Head of caudate nucleus (tissue), 42 donors: ENCODE data around the gene ACSM2B.
"Not testable (repeated sequence)": the region's sequence is repeated elsewhere in the genome, so short reads cannot be mapped to it uniquely, and the experiment has no call there.

ENCODE experiments used
- DNase-seq, 42 donors: peaks; one replicate each; pipeline versions ENCODE4 v3.0.0 to v3.0.0-alpha.2; 2020 to 2021; ENCODE audit warnings: mixed read lengths in 7 of 42
- intact Hi-C: fragments of 100-400 bp; cut with DNase I; formaldehyde crosslinking; loops from one replicate; pipeline ENCODE4 v1.15.0; 2022

The ACSM2B gene

DNA sequence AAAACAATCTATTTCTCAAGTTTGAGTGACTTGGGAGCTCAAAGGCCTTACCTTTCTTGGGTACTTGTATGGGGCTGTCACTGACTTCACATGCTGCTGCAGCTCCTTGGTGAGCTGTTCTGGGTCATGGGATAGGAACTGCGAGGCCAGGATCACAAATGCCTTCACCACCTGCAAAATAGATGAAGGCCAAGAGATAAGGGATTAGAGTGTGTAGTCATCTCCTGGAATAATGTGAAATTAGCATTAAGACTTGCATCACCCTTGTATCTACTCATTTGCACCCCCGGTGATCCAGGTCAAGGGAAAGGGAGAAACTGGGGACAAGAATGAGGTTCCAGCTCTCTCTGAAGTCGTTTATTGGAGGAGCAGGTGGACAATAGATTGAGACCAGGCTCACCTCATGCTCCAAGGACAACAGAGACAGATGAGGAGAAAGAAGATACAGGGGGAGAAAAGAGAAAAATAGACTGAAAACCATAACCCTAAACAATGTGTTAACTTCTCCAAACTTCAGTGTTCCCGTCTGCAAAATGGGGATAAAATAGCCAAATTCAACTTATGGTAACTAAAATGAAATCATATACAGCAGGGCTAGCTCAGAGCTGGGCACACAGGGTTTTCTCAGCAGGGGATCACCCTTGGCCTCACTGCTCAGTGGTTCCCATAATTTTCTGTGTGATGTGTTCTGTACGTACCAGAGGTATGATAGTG lies 35.4 kb downstream of the ACSM2B start:
- DNase-seq, intact Hi-C loops: not testable (repeated sequence)

DNA sequence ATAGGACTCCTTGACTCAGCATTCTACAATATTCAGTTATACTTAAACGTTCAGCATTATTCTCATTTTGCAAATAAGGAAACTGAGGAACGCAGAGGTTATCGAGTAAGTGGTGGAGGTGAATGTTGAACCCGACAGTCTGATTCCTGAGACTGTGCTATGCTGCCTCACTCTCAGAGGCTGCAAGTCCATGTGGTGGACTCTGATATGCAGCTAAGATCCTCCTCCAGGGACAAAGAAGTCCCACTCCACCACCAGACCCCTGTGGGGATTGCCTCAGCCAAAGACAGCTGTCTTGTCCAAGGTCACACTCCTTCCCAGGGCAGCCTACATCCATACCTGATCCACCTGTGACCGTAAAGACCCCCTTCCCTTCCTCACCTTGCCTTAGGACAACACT lies 37.5 kb downstream of the ACSM2B start:
- intact Hi-C loops: no loop called here
- no peak for DNase-seq

DNA sequence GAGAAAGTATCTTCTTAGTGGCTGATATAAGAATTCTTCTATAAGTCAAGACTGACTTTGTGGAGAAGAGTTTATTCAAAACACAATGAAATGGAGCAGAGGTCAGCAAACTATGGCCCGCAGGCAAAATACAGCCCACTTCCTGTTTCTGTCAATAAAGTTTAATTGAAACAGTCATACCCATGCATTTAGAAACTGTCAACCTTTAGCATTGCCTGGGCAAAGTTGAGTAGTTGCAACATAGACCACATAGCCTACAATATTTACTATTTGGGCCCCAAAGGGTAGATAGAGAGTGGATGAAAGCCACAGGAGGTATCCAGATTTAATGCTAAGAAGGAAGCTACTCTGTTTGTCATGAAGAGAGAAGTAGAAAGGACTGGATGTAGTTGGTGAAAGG lies 38.0 kb downstream of the ACSM2B start:
- intact Hi-C loops: no loop called here

DNA sequence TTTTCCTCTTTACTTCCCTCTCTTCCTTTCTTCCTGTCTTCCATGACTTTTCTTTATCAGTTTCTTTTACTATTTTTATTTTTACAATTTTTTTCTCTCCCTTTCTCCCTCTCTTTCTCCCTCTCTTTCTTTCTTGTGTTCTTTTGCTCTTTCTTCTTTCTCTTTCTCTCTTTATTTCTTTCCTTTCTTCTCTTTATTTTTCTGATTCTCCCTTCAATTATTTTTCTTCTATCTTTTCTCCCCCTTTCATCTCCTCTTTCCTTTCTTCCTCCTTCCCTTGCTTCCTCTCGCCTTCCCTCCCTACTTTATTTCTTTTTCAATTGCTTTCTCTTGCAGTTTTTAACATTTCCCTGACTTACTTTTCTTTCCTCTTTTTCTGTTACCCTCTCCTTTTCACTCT lies 39.5 kb downstream of the ACSM2B start:
- intact Hi-C loops, DNase-seq: not testable (repeated sequence)

More for the DNA sequence above, 38.0 kb downstream of the ACSM2B start:
- no peak for DNase-seq

DNA sequence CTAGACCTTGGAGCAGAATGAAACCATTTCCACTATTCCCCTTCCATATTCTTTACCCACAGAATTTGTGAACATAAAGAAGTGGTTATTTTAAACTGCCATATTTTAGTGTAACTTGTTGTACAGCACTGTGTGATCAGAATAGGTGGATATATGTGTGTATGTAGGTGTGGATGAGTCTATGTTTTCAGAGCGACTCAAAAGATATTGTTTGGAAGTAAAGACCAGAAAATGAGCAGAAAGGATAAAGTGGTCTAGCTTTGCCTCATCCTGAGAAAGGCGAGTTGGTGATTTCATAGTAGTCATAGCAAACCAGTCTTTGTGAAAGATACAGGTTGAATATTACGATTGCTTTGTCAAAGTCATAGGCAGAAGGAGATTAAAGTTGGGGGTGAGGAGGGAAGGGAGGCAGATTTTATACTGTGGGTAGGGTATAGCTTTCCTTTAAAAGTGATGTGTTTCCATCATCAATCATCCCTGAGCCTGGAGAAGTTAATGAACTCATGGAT lies 43.8 kb downstream of the ACSM2B start:
- intact Hi-C loops, DNase-seq: not testable (repeated sequence)

DNA sequence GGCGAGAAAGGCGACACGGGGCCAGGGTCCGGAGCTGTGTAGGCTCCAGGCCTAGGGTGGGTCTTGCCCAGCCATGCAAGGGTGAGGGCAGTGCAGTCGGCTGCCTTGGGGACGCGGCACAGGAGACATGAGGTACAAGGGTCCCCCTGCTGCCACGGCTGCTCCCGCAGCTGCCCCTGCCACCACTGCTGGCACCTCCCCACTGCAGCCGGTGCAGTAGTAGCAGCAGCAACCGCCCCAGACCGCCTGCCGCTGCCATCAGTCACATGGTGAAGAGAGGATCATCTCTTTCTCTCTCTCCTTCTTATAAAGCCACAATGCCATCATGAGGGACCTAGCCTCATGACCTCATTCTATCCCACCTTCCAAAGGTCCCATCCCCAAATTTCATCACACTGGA lies 44.4 kb downstream of the ACSM2B start:
- intact Hi-C loops, DNase-seq: not testable (repeated sequence)

DNA sequence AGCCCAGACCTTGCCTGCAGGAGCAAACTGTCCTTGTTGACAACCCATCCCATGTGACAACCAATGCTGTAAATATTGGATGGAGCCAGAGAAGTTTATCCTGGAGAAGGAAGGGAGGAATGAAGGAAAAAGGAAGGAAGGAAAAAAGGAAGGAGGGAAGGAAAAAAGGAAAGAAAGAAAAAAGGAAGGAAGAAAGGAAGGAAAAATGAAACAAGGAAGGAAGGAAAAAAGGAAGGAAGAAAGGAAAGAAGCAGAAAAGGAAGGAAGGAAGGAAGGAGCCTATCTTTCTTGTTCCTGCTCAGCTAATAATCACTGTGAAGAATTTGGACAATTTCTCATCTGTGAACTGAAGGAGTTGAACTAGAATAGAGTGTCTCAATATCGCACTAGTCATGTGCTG lies 56.1 kb downstream of the ACSM2B start:
- intact Hi-C loops: no loop called here
- no peak for DNase-seq

DNA sequence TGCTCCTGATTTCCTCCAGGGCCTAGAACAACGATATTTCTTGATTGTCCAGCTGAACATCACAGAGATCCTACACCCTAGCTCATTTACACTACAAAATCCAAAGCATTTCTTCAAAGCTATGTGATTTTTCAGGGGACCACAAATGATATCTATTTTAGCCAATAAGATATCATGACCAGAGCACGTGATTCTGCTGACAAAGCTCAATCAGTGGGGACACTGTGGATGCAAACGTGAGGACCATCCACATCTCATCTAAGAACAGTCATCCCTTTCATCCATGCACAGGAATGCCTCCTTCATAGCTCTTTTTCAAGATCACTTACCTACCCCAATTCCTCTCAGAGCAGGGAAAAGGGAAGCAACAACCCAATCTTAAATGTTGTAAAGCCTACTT lies 56.9 kb downstream of the ACSM2B start:
- intact Hi-C loops: no loop called here
- DNase-seq: no peak

DNA sequence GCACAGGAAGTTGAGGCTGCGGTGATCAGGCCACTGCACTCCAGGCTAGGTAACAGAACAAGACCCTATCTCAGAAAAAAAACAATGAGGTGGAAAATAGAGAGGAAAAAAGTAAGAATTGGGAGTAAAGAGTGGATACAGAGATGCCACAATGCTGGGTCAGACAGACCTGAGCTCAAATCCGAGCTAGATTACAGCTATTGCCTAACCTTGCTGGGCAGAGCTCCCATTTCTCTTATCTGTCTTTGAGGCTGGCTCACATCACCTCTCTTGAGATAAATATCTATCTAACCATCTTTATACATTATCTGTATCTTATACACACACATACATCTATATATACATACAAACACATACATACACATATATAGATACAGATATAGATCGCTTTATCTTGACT lies 59.0 kb downstream of the ACSM2B start:
- intact Hi-C loops: no loop called here
- no peak for DNase-seq

DNA sequence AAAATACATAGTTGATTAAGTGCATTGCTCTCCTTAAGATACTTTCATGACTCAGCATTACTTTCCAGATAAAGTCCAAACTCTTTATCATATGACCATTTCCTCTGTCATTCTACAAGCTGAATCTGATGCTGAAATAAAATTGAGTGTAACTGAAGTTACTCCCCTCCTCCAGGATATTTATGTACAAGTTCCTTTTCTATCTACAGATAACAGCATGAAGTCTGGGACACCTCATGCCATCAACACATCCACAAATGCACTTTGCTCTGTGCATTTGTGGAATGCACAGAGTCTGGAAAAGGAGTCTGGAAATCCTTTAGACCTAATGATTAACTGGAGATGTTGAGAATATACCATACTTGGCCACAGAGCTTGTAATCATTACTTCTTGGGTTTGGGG lies 60.5 kb downstream of the ACSM2B start:
- intact Hi-C loops: no loop called here
- no peak for DNase-seq

DNA sequence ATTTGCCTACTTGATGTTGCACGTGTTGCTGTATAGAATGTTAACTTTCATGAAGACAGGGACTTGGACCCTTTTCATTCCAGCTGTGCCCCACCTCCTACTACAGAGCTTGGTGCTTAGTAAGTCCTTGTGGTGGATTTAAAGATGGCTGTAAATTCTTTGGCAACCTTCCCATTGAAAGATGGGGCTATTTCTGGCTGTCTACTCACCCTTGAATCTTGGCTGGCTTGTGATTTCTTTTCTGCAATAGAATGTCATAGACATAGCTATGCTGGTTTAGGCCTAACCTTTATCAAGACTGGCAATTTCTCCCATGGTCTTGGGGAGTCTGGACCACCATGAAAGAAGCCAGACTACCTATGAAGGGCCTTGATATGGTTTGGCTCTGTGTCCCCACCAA lies 65.8 kb downstream of the ACSM2B start:
- intact Hi-C loops: no loop called here
- DNase-seq: no peak

DNA sequence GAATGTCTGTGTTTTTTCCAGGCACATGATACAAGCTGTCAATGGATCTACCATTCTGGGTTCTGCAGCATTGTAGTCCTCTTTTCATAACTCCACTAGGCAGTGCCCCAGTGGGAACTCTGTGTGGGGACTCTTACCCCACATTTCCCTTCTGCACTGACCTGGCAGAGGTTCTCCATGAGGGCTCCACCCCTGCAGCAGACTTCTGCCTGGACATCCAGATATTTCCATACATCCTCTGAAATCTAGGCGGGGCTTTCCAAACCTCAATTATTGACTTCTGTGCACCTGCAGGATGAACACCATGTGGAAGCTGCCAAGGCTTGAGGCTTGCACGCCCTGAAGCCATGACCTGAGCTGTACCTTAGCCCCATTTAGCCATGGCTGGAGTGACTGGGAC lies 68.9 kb downstream of the ACSM2B start:
- intact Hi-C loops: no loop called here
- no peak for DNase-seq

DNA sequence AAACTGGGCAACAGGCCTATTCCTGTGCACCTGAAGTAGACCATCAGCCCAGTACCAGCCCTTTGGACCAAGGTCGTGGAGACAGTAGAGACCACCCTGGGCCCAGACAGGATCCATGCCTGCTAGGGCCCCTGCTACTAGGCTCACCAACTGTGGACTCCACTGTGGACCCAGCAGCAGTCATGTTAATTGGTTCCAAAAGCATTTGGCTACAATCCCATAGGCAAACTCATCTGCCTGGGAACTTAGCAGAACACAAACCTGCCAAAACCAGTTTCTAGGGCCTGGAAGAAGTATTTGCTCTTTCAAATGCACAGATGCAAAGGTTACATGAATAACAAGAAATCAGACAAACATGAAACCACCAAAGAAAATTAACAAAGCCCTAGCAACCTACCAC lies 71.7 kb downstream of the ACSM2B start:
- intact Hi-C loops: no loop called here
- no peak for DNase-seq

DNA sequence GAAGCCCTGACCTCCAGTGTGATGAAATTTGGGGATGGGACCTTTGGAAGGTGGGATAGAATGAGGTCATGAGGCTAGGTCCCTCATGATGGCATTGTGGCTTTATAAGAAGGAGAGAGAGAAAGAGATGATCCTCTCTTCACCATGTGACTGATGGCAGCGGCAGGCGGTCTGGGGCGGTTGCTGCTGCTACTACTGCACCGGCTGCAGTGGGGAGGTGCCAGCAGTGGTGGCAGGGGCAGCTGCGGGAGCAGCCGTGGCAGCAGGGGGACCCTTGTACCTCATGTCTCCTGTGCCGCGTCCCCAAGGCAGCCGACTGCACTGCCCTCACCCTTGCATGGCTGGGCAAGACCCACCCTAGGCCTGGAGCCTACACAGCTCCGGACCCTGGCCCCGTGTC lies 84.7 kb downstream of the ACSM2B start:
- DNase-seq, intact Hi-C loops: not testable (repeated sequence)

DNA sequence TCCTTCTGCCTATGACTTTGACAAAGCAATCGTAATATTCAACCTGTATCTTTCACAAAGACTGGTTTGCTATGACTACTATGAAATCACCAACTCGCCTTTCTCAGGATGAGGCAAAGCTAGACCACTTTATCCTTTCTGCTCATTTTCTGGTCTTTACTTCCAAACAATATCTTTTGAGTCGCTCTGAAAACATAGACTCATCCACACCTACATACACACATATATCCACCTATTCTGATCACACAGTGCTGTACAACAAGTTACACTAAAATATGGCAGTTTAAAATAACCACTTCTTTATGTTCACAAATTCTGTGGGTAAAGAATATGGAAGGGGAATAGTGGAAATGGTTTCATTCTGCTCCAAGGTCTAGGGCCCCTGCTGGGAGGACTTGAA lies 85.2 kb downstream of the ACSM2B start:
- intact Hi-C loops, DNase-seq: not testable (repeated sequence)
